HepG2 (cell line): Measurements from ENCODE around the gene ECSCR. TPM values are rescaled to one million over a fixed set of nuclear protein-coding genes. Genes with fewer than 3 reads are reported as not detected.

ENCODE experiments used
- ATAC-seq: fragments of 200-7000 bp; cut with Tn5 transposase; 3 replicates; pipeline ENCODE4 v1.9.1; 2020; ENCODE audit warnings: mild to moderate bottlenecking, moderate library complexity
- BruUV-seq: library from RNA; stranded (reverse); fragments of 400-500 nt; replicated peaks from 2 replicates; lab custom pipeline; 2021; lab: Mats Ljungman, UMichigan
- CTCF ChIA-PET: fragments of 300-600 bp; formaldehyde crosslinking; extraction: SDS; loops from one replicate; lab custom pipeline; 2021; ENCODE audit warnings: low total read pairs, inconsistent platforms, low intra/inter-chr PET ratio; lab: Yijun Ruan, JAX
- POLR2A ChIA-PET: fragments of 350-600 bp; sonication (Branson Sonifier 250); formaldehyde crosslinking; loops from one replicate; lab custom pipeline; 2020; ENCODE audit warnings: antibody characterized with exemption, inconsistent platforms; lab: Yijun Ruan, JAX
- DNase-seq: peaks from one replicate; pipeline ENCODE4 v3.0.0-alpha.2; 2015; ENCODE audit warnings: low spot score
- FAIRE-seq: peaks from 3 replicates; lab custom pipeline; 2011; peaks lifted over from hg19 to GRCh38; lab: Jason Lieb, UNC
- H2AFZ ChIP-seq: one replicate; pipeline ENCODE4 v1.6.1; 2011; ENCODE audit warnings: low read length, inconsistent platforms
- H3K27ac ChIP-seq: fragments of 300-600 bp; 3 replicates; pipeline ENCODE4 v1.8.0; 2011; ENCODE audit warnings: mixed run types, mild to moderate bottlenecking, mixed read lengths, low read length, inconsistent platforms; ENCODE audit not compliant: insufficient read depth; ENCODE audit errors: extremely low read length
- H3K27me3 ChIP-seq, 2 experiments: fragments of 200-600 bp in 1 of 2; 2 replicates in 1 of 2; 3 replicates in 1 of 2; pipeline versions ENCODE4 v1.6.0 to v1.8.0; 2011; ENCODE audit warnings: low read length in 2 of 2, mild to moderate bottlenecking in 2 of 2, moderate library complexity in 2 of 2, inconsistent platforms in 1 of 2; ENCODE audit not compliant: insufficient read depth in 2 of 2, control insufficient read depth in 1 of 2
- H3K36me3 ChIP-seq, 2 experiments: fragments of 200-600 bp in 1 of 2; replicated peaks in 1 of 2; 2 replicates in 1 of 2; 3 replicates in 1 of 2; pipeline versions ENCODE4 v1.5.1 to v1.8.0; 2011; ENCODE audit warnings: low read length in 2 of 2, inconsistent platforms in 1 of 2; ENCODE audit not compliant: insufficient read depth in 2 of 2, control insufficient read depth in 1 of 2
- H3K4me1 ChIP-seq: 2 replicates; pipeline ENCODE4 v1.5.1; 2012; ENCODE audit warnings: low read length, inconsistent platforms; ENCODE audit not compliant: insufficient read depth
- H3K4me2 ChIP-seq: 2 replicates; pipeline ENCODE4 v1.6.0; 2011; ENCODE audit warnings: low read depth, low read length, inconsistent platforms
- H3K4me3 ChIP-seq, 3 experiments: fragments of 200-600 bp in 1 of 3; sonication (generic), shearing (Covaris generic) in 1 of 3; replicated peaks in 1 of 3; 2 replicates each; pipeline ENCODE4 v1.5.1; 2011 to 2016; ENCODE audit warnings: low read length in 3 of 3, inconsistent platforms in 2 of 3, low read depth in 2 of 3, mild to moderate bottlenecking in 2 of 3, control low read depth in 1 of 3, mixed read lengths in 1 of 3; ENCODE audit not compliant: insufficient read depth in 1 of 3
- H3K79me2 ChIP-seq: one replicate; pipeline ENCODE4 v1.6.1; 2011; ENCODE audit warnings: low read length, inconsistent platforms; ENCODE audit not compliant: insufficient read depth
- H3K9ac ChIP-seq: 2 replicates; pipeline ENCODE4 v1.6.0; 2011; ENCODE audit warnings: mild to moderate bottlenecking, low read depth, low read length, inconsistent platforms; ENCODE audit not compliant: insufficient read depth
- H3K9me3 ChIP-seq: 2 replicates; pipeline ENCODE4 v1.5.1; 2012; ENCODE audit warnings: mild to moderate bottlenecking, low read length
- H4K20me1 ChIP-seq: 2 replicates; pipeline ENCODE4 v1.6.0; 2011; ENCODE audit warnings: inconsistent platforms, mild to moderate bottlenecking, low read length, moderate library complexity; ENCODE audit not compliant: insufficient read depth
- BCLAF1 ChIP-seq: fragments of 450-650 bp; IDR thresholded peaks from 2 replicates; pipeline ENCODE4 v1.6.1; 2017; ENCODE audit warnings: mild to moderate bottlenecking
- BRCA1 ChIP-seq: sonication (generic); formaldehyde crosslinking; IDR thresholded peaks from 2 replicates; pipeline ENCODE4 v1.4.0; 2020; ENCODE audit warnings: missing genetic modification reagents
- CCDC6 ChIP-seq: sonication (generic); formaldehyde crosslinking; IDR thresholded peaks from 2 replicates; pipeline ENCODE4 v1.8.1; 2022; ENCODE audit warnings: mild to moderate bottlenecking, missing genetic modification reagents, moderate library complexity
- DBP ChIP-seq: sonication (generic); formaldehyde crosslinking; IDR thresholded peaks from 2 replicates; pipeline ENCODE4 v1.4.0; 2020; ENCODE audit warnings: missing genetic modification reagents; ENCODE audit errors: not compliant biosample characterization
- E2F2 ChIP-seq: sonication (generic); formaldehyde crosslinking; IDR thresholded peaks from 2 replicates; pipeline ENCODE4 v1.4.0; 2020; ENCODE audit warnings: missing genetic modification reagents, borderline replicate concordance
- GATAD1 ChIP-seq: IDR thresholded peaks from 2 replicates; pipeline ENCODE4 v1.6.1; 2016; ENCODE audit warnings: missing genetic modification reagents, missing compliant biosample characterization
- MAZ ChIP-seq, 2 experiments: sonication (generic) in 1 of 2; formaldehyde crosslinking in 1 of 2; IDR thresholded peaks; 2 replicates each; pipeline versions ENCODE4 v1.5.0 to v1.6.1; 2012 to 2020; ENCODE audit warnings: low read depth in 2 of 2, mild to moderate bottlenecking in 2 of 2, borderline replicate concordance in 1 of 2, improper control_type of control experiment in 1 of 2, low read length in 1 of 2, missing genetic modification reagents in 1 of 2, moderate library complexity in 1 of 2
- ZNF18 ChIP-seq: sonication (generic); formaldehyde crosslinking; IDR thresholded peaks from 2 replicates; pipeline ENCODE4 v1.8.0; 2022; ENCODE audit warnings: mild to moderate bottlenecking, missing genetic modification reagents; ENCODE audit not compliant: insufficient replicate concordance
- ZNF274 ChIP-seq: sonication (generic); formaldehyde crosslinking; IDR thresholded peaks from 2 replicates; pipeline ENCODE4 v1.5.1; 2020; ENCODE audit warnings: mild to moderate bottlenecking, missing genetic modification reagents
- ZNF432 ChIP-seq: sonication (generic); formaldehyde crosslinking; IDR thresholded peaks from 2 replicates; pipeline ENCODE4 v1.5.0; 2020; ENCODE audit warnings: missing genetic modification reagents, mild to moderate bottlenecking, borderline replicate concordance
- ZNF709 ChIP-seq: sonication (generic); formaldehyde crosslinking; IDR thresholded peaks from 2 replicates; pipeline ENCODE4 v1.5.0; 2020; ENCODE audit warnings: mild to moderate bottlenecking, missing genetic modification reagents
- ZNF75D ChIP-seq: sonication (generic); formaldehyde crosslinking; IDR thresholded peaks from 2 replicates; pipeline ENCODE4 v1.8.1; 2023; ENCODE audit warnings: missing genetic modification reagents, mild to moderate bottlenecking, borderline replicate concordance
- WGBS: methylation state at CpG from one replicate; pipeline ENCODE4 v1.1.6; 2017; ENCODE audit warnings: low lambda C conversion rate; 5-methylcytosine and 5-hydroxymethylcytosine counted together
- in situ Hi-C: cut with HindIII; loops from 2 replicates; pipeline ENCODE4 v1.10.0; 2017; ENCODE audit warnings: low pct_unique_long_range_greater_than_20kb; ENCODE audit not compliant: extremely low pct_ligation_motif_present
- intact Hi-C: fragments of 100-400 bp; cut with micrococcal nuclease; formaldehyde crosslinking; loops from one replicate; pipeline ENCODE4 v1.10.0; 2022; ENCODE audit not compliant: unreplicated experiment
- polyA plus RNA-seq, 8 experiments: library from polyadenylated mRNA; depleted of rRNA in 3 of 8; stranded (reverse) in 7 of 8; unstranded in 1 of 8; fragments of >200 nt; fragmentation: Illumina TruSeq in 4 of 8; extraction: Trizol in 4 of 8; gene quantifications; 2 replicates each; pipeline versions ENCODE4 v1.2.1 to v1.2.3, GENCODE V29; 2011 to 2016; ENCODE audit warnings: low read depth in 4 of 8, missing spikeins in 1 of 8, mixed read lengths in 1 of 8; ENCODE audit not compliant: insufficient read depth in 1 of 8
- total RNA-seq, 5 experiments: library from RNA; depleted of rRNA; stranded (reverse); fragments of >200 nt; fragmentation: Illumina TruSeq; extraction: Trizol; gene quantifications; 2 replicates each; pipeline ENCODE4 v1.2.3, GENCODE V29; 2016; ENCODE audit warnings: low read depth in 1 of 5

Gene ECSCR
- total and polyA plus RNA-seq, 2 of the 13 experiments (the other 11 are each of a cell fraction or from before 2014, with no cell fraction given), result 0.18 TPM; not detected in 1

- TF ChIP-seq ZNF709 (no peak), CCDC6 (CRISPR knock-in tag) (no peak), ZNF18 (CRISPR knock-in tag) (no peak), BRCA1 (no peak), ZNF75D (CRISPR knock-in tag) (no peak), DBP (CRISPR knock-in tag) (no peak)
Observed at GRCh38 chr5:139410993-139411828, 51.3 kb downstream of the ECSCR start (continued).

GRCh38 chr5:139410121-139410992 is 52.2 kb downstream of the ECSCR start:
- no peaks in the 10 kb centered on the region for H4K20me1 ChIP-seq
- POLR2A ChIA-PET, result interaction anchor here (0.7 to 0.9 kb wide), 2 partner anchors 8 to 93 kb away, joined by 3 read pairs; no protein-coding TSS in a partner anchor

More at GRCh38 chr5:139410121-139410992, 52.2 kb downstream of the ECSCR start:
- no TSS peak for BruUV-seq
- CTCF ChIA-PET, result no interaction called here
- 57% methylated on average over 6 of the region's 6 CpGs for WGBS
- no peaks in the 10 kb centered on the region for H3K9me3 ChIP-seq
- H2AFZ ChIP-seq, result no peak overlapping the region
- no peak overlapping the region for H3K27ac ChIP-seq
- in situ Hi-C loops (no loop called here), intact Hi-C loops (no loop called here)
- ATAC-seq (no peak), FAIRE-seq (no peak), DNase-seq (no peak)
- no peak overlapping the region for H3K4me3 ChIP-seq
- H3K9ac ChIP-seq, result no peak overlapping the region
- no peak overlapping the region for H3K4me2 ChIP-seq
- no peaks in the 10 kb centered on the region for H3K36me3 ChIP-seq
- peaks cover 35% of the 10 kb centered on the region for H3K4me1 ChIP-seq
- H3K79me2 ChIP-seq, result no peaks in the 10 kb centered on the region
- no peaks in the 10 kb centered on the region for H3K27me3 ChIP-seq
- TF ChIP-seq ZNF274 (CRISPR knock-in tag) (no peak), GATAD1 (CRISPR knock-in tag) (no peak), BCLAF1 (no peak), ZNF432 (CRISPR knock-in tag) (no peak), E2F2 (CRISPR knock-in tag) (no peak), MAZ (IDR thresholded peaks at IDR 0.05; ENCODE audit: borderline replicate concordance, low read depth, low read length) (no peak), MAZ (CRISPR knock-in tag; IDR thresholded peaks at IDR 0.05; ENCODE audit: low read depth) (no peak)
